HEK293 (cell line): Measurements from ENCODE around the gene ELF3.
A peak's percentile ranks its signal among the peaks of the same experiment; 100 is the strongest.

Experiments
- CTCF ChIA-PET: fragments of 350-600 bp; formaldehyde crosslinking; extraction: SDS; loops from one replicate; lab custom pipeline; 2021; ENCODE audit warnings: antibody characterized with exemption; lab: Yijun Ruan, JAX
- POLR2A ChIA-PET: fragments of 300-600 bp; formaldehyde crosslinking; extraction: SDS; loops from one replicate; lab custom pipeline; 2020; ENCODE audit warnings: antibody characterized with exemption, inconsistent platforms; lab: Yijun Ruan, JAX
- H3K27ac ChIP-seq: fragments of 200-500 bp; sonication (Bioruptor generic); 2 replicates; pipeline ENCODE4 v1.5.1; 2014; ENCODE audit warnings: low read depth, low read length, control low read depth, inconsistent platforms; ENCODE audit errors: extremely low read depth
- H3K36me3 ChIP-seq, 2 experiments: fragments of 200-500 bp in 1 of 2; sonication (Bioruptor generic) in 1 of 2; 1 replicate in 1 of 2; 2 replicates in 1 of 2; pipeline ENCODE4 v1.5.1; 2014 to 2017; ENCODE audit warnings: inconsistent platforms in 2 of 2, low read length in 2 of 2; ENCODE audit not compliant: control insufficient read depth in 2 of 2, insufficient read depth in 1 of 2
- H3K4me1 ChIP-seq: fragments of 200-500 bp; sonication (Bioruptor generic); 2 replicates; pipeline ENCODE4 v1.5.1; 2014; ENCODE audit warnings: mild to moderate bottlenecking, low read length, inconsistent platforms; ENCODE audit not compliant: control insufficient read depth, insufficient read depth
- H3K4me3 ChIP-seq: 2 replicates; pipeline ENCODE4 v1.5.1; 2011; ENCODE audit warnings: low read depth, mild to moderate bottlenecking, control low read depth, low read length, moderate library complexity
- H3K9me3 ChIP-seq: fragments of 200-500 bp; sonication (Bioruptor generic); 2 replicates; pipeline ENCODE4 v1.5.1; 2014; ENCODE audit warnings: low read depth, low read length, inconsistent platforms; ENCODE audit not compliant: control insufficient read depth, insufficient read depth
- AEBP2 ChIP-seq: fragments of 450-650 bp; formaldehyde crosslinking; IDR thresholded peaks from 2 replicates; pipeline ENCODE4 v1.5.1; 2016; ENCODE audit warnings: missing biosample characterization, missing genetic modification characterization, borderline replicate concordance
- CTCF ChIP-seq: fragments of 450-650 bp; formaldehyde crosslinking; IDR thresholded peaks from 2 replicates; pipeline ENCODE4 v1.5.1; 2016; ENCODE audit warnings: missing biosample characterization, missing genetic modification characterization
- GLIS1 ChIP-seq: fragments of 450-650 bp; formaldehyde crosslinking; IDR thresholded peaks from 2 replicates; pipeline ENCODE4 v1.5.1; 2016; ENCODE audit warnings: missing biosample characterization, missing genetic modification characterization
- HOXA7 ChIP-seq: sonication (generic); formaldehyde crosslinking; IDR thresholded peaks from 2 replicates; pipeline ENCODE4 v1.8.1; 2022; ENCODE audit warnings: missing genetic modification reagents, borderline replicate concordance
- KLF16 ChIP-seq: fragments of 450-650 bp; formaldehyde crosslinking; IDR thresholded peaks from 2 replicates; pipeline ENCODE4 v1.5.1; 2017; ENCODE audit warnings: missing biosample characterization, missing genetic modification characterization
- PATZ1 ChIP-seq: fragments of 450-650 bp; formaldehyde crosslinking; IDR thresholded peaks from 2 replicates; pipeline ENCODE4 v1.5.1; 2016; ENCODE audit warnings: missing biosample characterization, missing genetic modification characterization
- SCRT2 ChIP-seq: fragments of 450-650 bp; formaldehyde crosslinking; IDR thresholded peaks from 2 replicates; pipeline ENCODE4 v1.5.1; 2016; ENCODE audit warnings: missing biosample characterization, missing genetic modification characterization
- ZBTB48 ChIP-seq: fragments of 450-650 bp; formaldehyde crosslinking; IDR thresholded peaks from 2 replicates; pipeline ENCODE4 v1.5.1; 2016; ENCODE audit warnings: missing biosample characterization, missing genetic modification characterization
- ZEB2 ChIP-seq: fragments of 450-650 bp; formaldehyde crosslinking; IDR thresholded peaks from 2 replicates; pipeline ENCODE4 v1.5.1; 2016; ENCODE audit warnings: missing biosample characterization, missing genetic modification characterization
- ZNF174 ChIP-seq: fragments of 450-650 bp; formaldehyde crosslinking; IDR thresholded peaks from 2 replicates; pipeline ENCODE4 v1.5.0; 2017; ENCODE audit warnings: missing biosample characterization, mild to moderate bottlenecking, missing genetic modification characterization
- ZNF2 ChIP-seq: fragments of 450-650 bp; formaldehyde crosslinking; IDR thresholded peaks from 2 replicates; pipeline ENCODE4 v1.5.1; 2016; ENCODE audit warnings: missing biosample characterization, missing genetic modification characterization
- ZNF391 ChIP-seq: fragments of 450-650 bp; formaldehyde crosslinking; IDR thresholded peaks from 2 replicates; pipeline ENCODE4 v1.5.1; 2016; ENCODE audit warnings: low read depth, missing biosample characterization, missing genetic modification characterization, borderline replicate concordance
- ZNF416 ChIP-seq: fragments of 450-650 bp; formaldehyde crosslinking; IDR thresholded peaks from 2 replicates; pipeline ENCODE4 v1.5.1; 2016; ENCODE audit warnings: missing biosample characterization, missing genetic modification characterization
- ZNF555 ChIP-seq: fragments of 450-650 bp; formaldehyde crosslinking; conservative IDR thresholded peaks from 2 replicates; pipeline ENCODE4 v1.5.1; 2017; ENCODE audit warnings: missing biosample characterization, mild to moderate bottlenecking, missing genetic modification characterization, inconsistent platforms
- ZNF654 ChIP-seq: fragments of 450-650 bp; formaldehyde crosslinking; IDR thresholded peaks from 2 replicates; pipeline ENCODE4 v1.5.1; 2016; ENCODE audit warnings: low read depth, missing biosample characterization, missing genetic modification characterization
- ZNF830 ChIP-seq: fragments of 450-650 bp; IDR thresholded peaks from 2 replicates; pipeline ENCODE4 v1.5.0; 2018; ENCODE audit warnings: missing biosample characterization, missing genetic modification characterization, low read depth, mild to moderate bottlenecking, moderate library complexity
- ZXDB ChIP-seq: fragments of 450-650 bp; formaldehyde crosslinking; IDR thresholded peaks from 2 replicates; pipeline ENCODE4 v1.5.1; 2016; ENCODE audit warnings: missing biosample characterization, missing genetic modification characterization

Gene ELF3

GRCh38 chr1:201990427-201990826, 20.0 kb upstream of the ELF3 start:
- ChIA-PET CTCF (interaction anchor here (1.6 kb wide), 1 partner anchor 9 kb away, joined by 5 read pairs; no protein-coding TSS in a partner anchor), POLR2A (no interaction called here)
- TF ChIP-seq ZNF391: no peak
- no peak for TF ChIP-seq HOXA7
- TF ChIP-seq ZNF555 (tag by site-specific recombination): no peak
- TF ChIP-seq ZNF174: no peak

GRCh38 chr1:201999625-202000238, 10.7 kb upstream of the ELF3 start:
- POLR2A ChIA-PET: interaction anchor here (0.8 to 2.0 kb wide), 4 partner anchors 11 to 23 kb away, joined by 3 to 13 read pairs (median 6); partner anchors contain the start of genes ELF3 and RNPEP
- peaks cover 44 to 89% of the 10 kb centered on the region in 2 experiments for H3K36me3 ChIP-seq
- CTCF ChIA-PET: interaction anchor here (0.6 to 5.6 kb wide), 52 partner anchors 9 to 852 kb away, joined by 3 to 123 read pairs (median 4); partner anchors contain the start of genes ELF3, GPR37L1, LMOD1 and RNPEP
- no peak overlapping the region for H3K4me3 ChIP-seq
- TF ChIP-seq ZNF416 (tag by site-specific recombination) (no peak), ZNF654 (tag by site-specific recombination) (peak; percentile 40), ZEB2 (tag by site-specific recombination) (0 out of 2 replicates have a peak, but pooled peaks have one; percentile 26), ZBTB48 (tag by site-specific recombination) (peak; percentile 82), ZNF830 (no peak), KLF16 (no peak), AEBP2 (tag by site-specific recombination) (no peak), PATZ1 (tag by site-specific recombination) (no peak), CTCF (tag by site-specific recombination) (peak; percentile 53), GLIS1 (tag by site-specific recombination) (peak; percentile 48; the same call in 1 of the 2 replicates), SCRT2 (tag by site-specific recombination) (peak; percentile 35; the same call in 1 of the 2 replicates), ZNF2 (tag by site-specific recombination) (0 out of 2 replicates have a peak, but pooled peaks have one; percentile 28), ZXDB (tag by site-specific recombination) (no peak)
- no peak overlapping the region for H3K27ac ChIP-seq
- H3K9me3 ChIP-seq: no peaks in the 10 kb centered on the region
- H3K4me1 ChIP-seq: no peaks in the 10 kb centered on the region

More at GRCh38 chr1:201990427-201990826, 20.0 kb upstream of the ELF3 start:
- no peak overlapping the region for H3K27ac ChIP-seq
- no peaks in the 10 kb centered on the region for H3K4me1 ChIP-seq
- H3K36me3 ChIP-seq: peaks cover 34 to 67% of the 10 kb centered on the region in 2 experiments
- H3K4me3 ChIP-seq: no peak overlapping the region
- H3K9me3 ChIP-seq: no peaks in the 10 kb centered on the region
